CD4-positive, alpha-beta memory T cell (primary cell): ENCODE results near the gene PLCB1. TPM values are rescaled to one million over a fixed set of nuclear protein-coding genes. Genes with fewer than 3 reads are reported as not detected.

Experiments
- CTCF ChIA-PET: fragments of 350-600 bp; sonication (Branson Sonifier 250); formaldehyde crosslinking; loops from one replicate; lab custom pipeline; 2021; ENCODE audit warnings: inconsistent platforms; ENCODE audit not compliant: partially characterized antibody; lab: Charles Lee
- POLR2A ChIA-PET: fragments of 350-600 bp; sonication (Branson Sonifier 250); formaldehyde crosslinking; loops from one replicate; lab custom pipeline; 2021; ENCODE audit not compliant: partially characterized antibody; lab: Charles Lee
- DNase-seq, 5 donors: peaks; one replicate each; pipeline versions ENCODE4 v3.0.0 to v3.0.0-alpha.2; 2020 to 2022; ENCODE audit warnings: mixed read lengths in 1 of 5
- H3K27ac ChIP-seq: one replicate; pipeline ENCODE4 v1.7.0; 2013; ENCODE audit warnings: low read depth, low read length
- H3K27me3 ChIP-seq: 2 replicates; pipeline ENCODE4 v1.7.0; 2013; ENCODE audit warnings: mild to moderate bottlenecking, low read length, moderate library complexity; ENCODE audit not compliant: insufficient read depth
- H3K36me3 ChIP-seq: 2 replicates; pipeline ENCODE4 v1.7.0; 2013; ENCODE audit warnings: mild to moderate bottlenecking, low read length, moderate library complexity; ENCODE audit not compliant: insufficient read depth
- H3K4me1 ChIP-seq: 2 replicates; pipeline ENCODE4 v1.7.0; 2013; ENCODE audit warnings: mild to moderate bottlenecking, low read length, moderate library complexity; ENCODE audit not compliant: insufficient read depth
- H3K4me3 ChIP-seq, 2 donors: one replicate each; pipeline ENCODE4 v1.7.0; 2013; ENCODE audit warnings: low read length in 2 of 2, mild to moderate bottlenecking in 1 of 2
- H3K9me3 ChIP-seq, 2 donors: one replicate each; pipeline ENCODE4 v1.7.0; 2013; ENCODE audit warnings: low read length in 2 of 2, control low read depth in 1 of 2; ENCODE audit not compliant: control insufficient read depth in 1 of 2
- H3K27ac Mint-ChIP-seq, 7 donors: one replicate each; pipeline ENCODE4 v1.8.0; 2020 to 2021; ENCODE audit warnings: mixed read lengths in 7 of 7, mild to moderate bottlenecking in 6 of 7, inconsistent platforms in 3 of 7, moderate library complexity in 3 of 7
- H3K27me3 Mint-ChIP-seq, 2 donors: one replicate each; pipeline ENCODE4 v1.8.0; 2020 to 2021; ENCODE audit warnings: mixed read lengths in 2 of 2
- H3K36me3 Mint-ChIP-seq, 2 donors: one replicate each; pipeline ENCODE4 v1.8.0; 2020 to 2021; ENCODE audit warnings: mixed read lengths in 2 of 2, inconsistent platforms in 1 of 2, mild to moderate bottlenecking in 1 of 2
- H3K4me1 Mint-ChIP-seq, 4 donors: one replicate each; pipeline ENCODE4 v1.8.0; 2020 to 2021; ENCODE audit warnings: mixed read lengths in 4 of 4, mild to moderate bottlenecking in 1 of 4
- H3K4me3 Mint-ChIP-seq, 8 donors: one replicate each; pipeline ENCODE4 v1.8.0; 2020 to 2021; ENCODE audit warnings: mixed read lengths in 8 of 8, mild to moderate bottlenecking in 7 of 8, moderate library complexity in 6 of 8, inconsistent platforms in 3 of 8
- H3K9me3 Mint-ChIP-seq, 8 donors: one replicate each; pipeline ENCODE4 v1.8.0; 2020 to 2021; ENCODE audit warnings: mixed read lengths in 8 of 8, mild to moderate bottlenecking in 5 of 8, inconsistent platforms in 3 of 8, moderate library complexity in 1 of 8
- intact Hi-C: fragments of 100-400 bp; cut with micrococcal nuclease; formaldehyde crosslinking; loops from one replicate; pipeline ENCODE4 v1.15.1; 2023
- polyA plus RNA-seq, 2 donors: library from polyadenylated mRNA; unstranded; fragments of 300-500 nt; fragmentation: Illumina TruSeq; gene quantifications; one replicate each; pipeline ENCODE4 v1.2.3, GENCODE V29; 2021
- total RNA-seq, 2 experiments: library from RNA; stranded (reverse); gene quantifications; one replicate each; pipeline ENCODE4 v1.2.3, GENCODE V29; 2021

PLCB1 gene
- total and polyA plus RNA-seq, 4 experiments from 2014 or later, result 5.5 to 9.6 (median 8.2) TPM

DNA sequence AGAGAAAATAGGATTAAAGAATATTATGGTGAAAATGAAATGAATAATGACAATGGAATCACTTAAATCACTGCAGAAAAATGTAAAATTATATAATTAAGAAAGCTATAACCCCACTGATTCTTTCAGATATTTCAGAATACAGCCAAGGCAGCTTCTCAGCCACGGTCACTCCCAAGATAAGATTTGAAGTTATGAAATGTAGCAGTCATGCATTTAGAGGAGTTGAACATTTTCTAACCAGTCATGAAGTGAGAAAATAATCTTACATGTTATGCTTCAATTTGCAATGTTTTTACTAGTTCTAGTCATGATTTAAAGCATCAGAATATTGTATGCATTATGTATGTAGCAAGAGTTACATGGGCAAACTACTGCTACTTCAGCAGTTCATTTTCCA is 13.3 kb upstream of the PLCB1 start:
- no peak overlapping the region for H3K27ac ChIP-seq
- no peak for DNase-seq
- Mint-ChIP-seq H3K36me3 (no peaks in the 10 kb centered on the region), H3K27me3 (peaks cover 6 to 12% of the 10 kb centered on the region in 2 donors), H3K9me3 (peaks cover 0 to 2% (median 0%) of the 10 kb centered on the region in 8 donors), H3K27ac (no peak overlapping the region), H3K4me1 (no peaks in the 10 kb centered on the region), H3K4me3 (no peak overlapping the region)
- H3K36me3 ChIP-seq, result no peaks in the 10 kb centered on the region
- no peaks in the 10 kb centered on the region for H3K27me3 ChIP-seq
- H3K9me3 ChIP-seq, result no peaks in the 10 kb centered on the region
- H3K4me3 ChIP-seq, result no peak overlapping the region
- intact Hi-C loops, result no loop called here
- POLR2A ChIA-PET, result no interaction called here
- CTCF ChIA-PET, result no interaction called here
- H3K4me1 ChIP-seq, result no peaks in the 10 kb centered on the region

DNA sequence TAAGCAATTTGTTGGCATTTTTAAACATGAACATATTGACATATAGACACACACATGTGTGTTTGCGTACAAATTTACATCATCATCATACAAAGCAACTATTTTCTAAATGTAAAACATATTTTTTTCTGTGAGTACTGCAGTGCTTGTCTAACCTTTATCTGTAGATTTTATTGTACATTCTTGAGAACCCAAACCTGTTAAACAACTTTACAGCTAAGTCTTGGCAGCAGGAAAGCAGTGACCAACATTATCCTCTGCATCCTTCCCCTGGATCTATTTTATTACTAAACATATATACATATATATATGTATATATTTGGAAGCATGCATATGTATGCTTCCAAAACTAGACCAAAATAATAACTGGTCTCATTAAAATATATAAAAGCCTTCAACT is 10.4 kb upstream of the PLCB1 start:
- POLR2A ChIA-PET, result no interaction called here

DNA sequence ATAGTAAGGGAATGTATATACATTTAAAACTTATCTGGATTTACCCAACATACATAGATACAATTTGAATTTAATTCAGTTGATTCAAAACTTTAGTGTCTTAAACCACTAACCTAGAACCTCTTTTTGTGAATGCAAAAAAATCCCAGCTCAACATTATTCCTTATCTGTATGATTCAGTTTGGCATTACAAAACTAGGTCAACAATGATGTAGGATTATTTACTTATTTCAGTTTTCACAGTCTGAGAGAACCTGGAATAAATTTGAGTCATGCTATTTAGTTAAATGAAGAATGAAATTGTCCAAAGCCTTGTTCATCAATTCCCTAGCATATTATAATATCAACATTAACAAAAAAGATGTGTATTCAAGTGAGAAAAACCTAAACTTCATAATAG is 7.4 kb upstream of the PLCB1 start:
- intact Hi-C loops, result no loop called here
- CTCF ChIA-PET, result no interaction called here
- no peaks in the 10 kb centered on the region for H3K36me3 Mint-ChIP-seq

More for the DNA sequence above, 10.4 kb upstream of the PLCB1 start:
- no peak overlapping the region for H3K27ac ChIP-seq
- DNase-seq, result no peak
- Mint-ChIP-seq H3K4me3 (no peak overlapping the region), H3K36me3 (no peaks in the 10 kb centered on the region), H3K4me1 (no peaks in the 10 kb centered on the region), H3K27ac (no peak overlapping the region), H3K9me3 (no peaks in the 10 kb centered on the region), H3K27me3 (peaks cover 8 to 9% of the 10 kb centered on the region in 2 donors)
- H3K9me3 ChIP-seq, result no peaks in the 10 kb centered on the region
- no peaks in the 10 kb centered on the region for H3K27me3 ChIP-seq
- CTCF ChIA-PET, result no interaction called here
- no peaks in the 10 kb centered on the region for H3K4me1 ChIP-seq
- intact Hi-C loops, result no loop called here
- H3K4me3 ChIP-seq, result no peak overlapping the region
- no peaks in the 10 kb centered on the region for H3K36me3 ChIP-seq

DNA sequence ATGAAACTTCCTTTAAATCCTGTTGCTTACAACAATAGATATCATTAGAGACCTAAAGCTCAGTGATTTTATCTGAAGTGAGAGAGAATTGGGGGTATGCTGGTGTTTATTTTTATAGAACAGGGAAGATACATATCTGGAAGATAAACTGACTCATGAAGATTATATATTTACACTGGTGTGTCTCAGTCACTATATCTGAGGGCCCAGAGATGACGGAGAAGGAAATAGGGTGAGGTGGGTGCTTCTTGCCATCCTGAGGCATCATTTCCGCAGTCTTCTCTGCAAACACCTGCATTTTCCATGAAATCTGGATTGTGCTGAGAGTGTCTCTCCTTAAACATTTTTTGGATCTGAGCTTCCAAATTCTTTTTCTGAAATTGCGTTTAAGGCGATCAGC is 5.9 kb upstream of the PLCB1 start:
- intact Hi-C loops, result no loop called here
- Histone ChIP-seq H3K9me3 (no peaks in the 10 kb centered on the region), H3K27ac (no peak overlapping the region), H3K4me3 (no peak overlapping the region), H3K4me1 (no peaks in the 10 kb centered on the region), H3K36me3 (no peaks in the 10 kb centered on the region), H3K27me3 (no peaks in the 10 kb centered on the region)
- no peak overlapping the region for H3K4me3 Mint-ChIP-seq
- ChIA-PET POLR2A (no interaction called here), CTCF (interaction anchor here (1.2 to 1.9 kb wide), 3 partner anchors 11 to 264 kb away, joined by 3 to 5 read pairs (median 5); no protein-coding TSS in a partner anchor)
- H3K36me3 Mint-ChIP-seq, result no peaks in the 10 kb centered on the region
- no peaks in the 10 kb centered on the region for H3K9me3 Mint-ChIP-seq
- DNase-seq, result no peak
- no peaks in the 10 kb centered on the region for H3K4me1 Mint-ChIP-seq
- H3K27ac Mint-ChIP-seq, result no peak overlapping the region
- peaks cover 6 to 16% of the 10 kb centered on the region in 2 donors for H3K27me3 Mint-ChIP-seq

More for the DNA sequence above, 7.4 kb upstream of the PLCB1 start:
- no peak overlapping the region for H3K4me3 Mint-ChIP-seq
- Histone ChIP-seq H3K9me3 (no peaks in the 10 kb centered on the region), H3K4me3 (no peak overlapping the region), H3K27ac (no peak overlapping the region), H3K27me3 (no peaks in the 10 kb centered on the region), H3K36me3 (no peaks in the 10 kb centered on the region), H3K4me1 (no peaks in the 10 kb centered on the region)
- peaks cover 8 to 12% of the 10 kb centered on the region in 2 donors for H3K27me3 Mint-ChIP-seq
- no peak overlapping the region for H3K27ac Mint-ChIP-seq
- no peaks in the 10 kb centered on the region for H3K4me1 Mint-ChIP-seq
- POLR2A ChIA-PET, result no interaction called here
- no peaks in the 10 kb centered on the region for H3K9me3 Mint-ChIP-seq
- no peak for DNase-seq

DNA sequence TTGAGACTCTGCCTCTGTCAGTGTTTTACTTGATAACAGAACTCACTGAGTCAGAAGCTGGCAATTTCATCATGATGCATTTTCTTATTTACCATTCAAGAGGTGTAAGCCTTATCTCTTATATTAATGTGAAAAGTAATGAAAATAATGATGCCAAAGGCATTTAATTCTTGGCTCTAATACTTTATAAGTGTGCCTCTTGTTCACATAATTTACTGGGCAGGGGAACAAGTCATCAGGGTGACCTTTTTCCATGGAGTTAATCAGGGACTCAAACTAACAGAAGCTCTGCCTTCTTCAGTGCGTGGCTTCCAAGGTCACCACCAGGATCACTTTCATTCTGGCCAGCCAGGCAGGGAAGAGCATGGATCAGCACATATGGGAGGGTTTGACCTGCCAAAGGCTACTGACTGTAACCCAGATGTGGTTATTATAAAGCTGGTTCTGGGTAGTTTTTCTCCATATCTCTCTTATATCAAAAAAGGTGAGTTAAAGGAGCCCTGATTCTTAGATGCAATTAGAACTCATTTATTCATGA is 5.2 kb upstream of the PLCB1 start:
- POLR2A ChIA-PET, result no interaction called here
- no peak overlapping the region for H3K4me3 Mint-ChIP-seq
- peaks cover 0 to 6% (median 4%) of the 10 kb centered on the region in 4 donors for H3K4me1 Mint-ChIP-seq
- no peak overlapping the region for H3K27ac Mint-ChIP-seq
- intact Hi-C loops, result no loop called here
- Histone ChIP-seq H3K4me3 (no peak overlapping the region), H3K36me3 (no peaks in the 10 kb centered on the region), H3K9me3 (no peaks in the 10 kb centered on the region), H3K4me1 (no peaks in the 10 kb centered on the region), H3K27ac (no peak overlapping the region), H3K27me3 (no peaks in the 10 kb centered on the region)
- no peak for DNase-seq
- CTCF ChIA-PET, result interaction anchor here (0.6 to 2.0 kb wide), 7 partner anchors 11 to 594 kb away, joined by 3 to 8 read pairs (median 5); no protein-coding TSS in a partner anchor
- peaks cover 6 to 19% of the 10 kb centered on the region in 2 donors for H3K27me3 Mint-ChIP-seq
- no peaks in the 10 kb centered on the region for H3K36me3 Mint-ChIP-seq
- no peaks in the 10 kb centered on the region for H3K9me3 Mint-ChIP-seq

DNA sequence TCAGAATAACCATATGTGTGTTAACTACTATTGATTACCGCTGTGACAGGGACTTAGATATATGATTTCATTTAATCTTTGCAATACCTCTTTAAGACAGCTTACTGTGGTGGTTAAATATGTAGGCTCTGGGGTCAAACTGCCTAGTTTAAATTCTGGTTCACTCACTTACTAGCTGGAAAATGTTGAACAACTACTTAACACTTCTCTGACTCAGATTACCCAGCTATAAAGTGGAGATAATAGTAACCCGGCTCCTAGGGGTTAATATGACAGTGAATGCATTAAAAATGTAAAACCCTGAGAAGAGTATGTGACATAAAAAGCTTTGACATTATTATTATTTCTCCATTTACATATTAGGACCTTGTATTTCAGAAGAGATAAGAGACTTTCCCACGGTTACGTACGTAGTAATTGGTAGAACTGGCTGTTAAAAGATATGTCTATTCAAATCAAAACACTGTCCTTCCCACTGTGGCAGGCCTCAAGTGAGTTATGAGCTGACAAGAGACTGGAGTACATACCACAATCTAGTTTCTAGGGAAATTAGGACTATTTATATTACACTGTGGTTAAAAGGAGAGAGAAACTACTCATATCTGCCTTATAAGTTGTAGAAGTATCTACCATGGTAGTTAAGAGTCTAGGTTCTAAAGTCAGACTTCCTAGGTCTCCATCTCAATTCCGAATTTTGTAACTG is 4.4 kb upstream of the PLCB1 start:
- H3K4me3 Mint-ChIP-seq, result no peak overlapping the region
- Histone ChIP-seq H3K36me3 (no peaks in the 10 kb centered on the region), H3K9me3 (no peaks in the 10 kb centered on the region), H3K27ac (no peak overlapping the region), H3K27me3 (no peaks in the 10 kb centered on the region), H3K4me1 (no peaks in the 10 kb centered on the region), H3K4me3 (no peak overlapping the region)
- intact Hi-C loops, result no loop called here
- H3K27me3 Mint-ChIP-seq, result peaks cover 6 to 20% of the 10 kb centered on the region in 2 donors
- no peak overlapping the region for H3K27ac Mint-ChIP-seq
- ChIA-PET POLR2A (no interaction called here), CTCF (interaction anchor here (0.6 to 2.0 kb wide), 10 partner anchors 12 to 594 kb away, joined by 3 to 8 read pairs (median 4); no protein-coding TSS in a partner anchor)
- H3K36me3 Mint-ChIP-seq, result peaks cover 0 to under 1% of the 10 kb centered on the region in 2 donors
- peaks cover 0 to 7% (median 4%) of the 10 kb centered on the region in 4 donors for H3K4me1 Mint-ChIP-seq
- no peak for DNase-seq
- H3K9me3 Mint-ChIP-seq, result no peaks in the 10 kb centered on the region

DNA sequence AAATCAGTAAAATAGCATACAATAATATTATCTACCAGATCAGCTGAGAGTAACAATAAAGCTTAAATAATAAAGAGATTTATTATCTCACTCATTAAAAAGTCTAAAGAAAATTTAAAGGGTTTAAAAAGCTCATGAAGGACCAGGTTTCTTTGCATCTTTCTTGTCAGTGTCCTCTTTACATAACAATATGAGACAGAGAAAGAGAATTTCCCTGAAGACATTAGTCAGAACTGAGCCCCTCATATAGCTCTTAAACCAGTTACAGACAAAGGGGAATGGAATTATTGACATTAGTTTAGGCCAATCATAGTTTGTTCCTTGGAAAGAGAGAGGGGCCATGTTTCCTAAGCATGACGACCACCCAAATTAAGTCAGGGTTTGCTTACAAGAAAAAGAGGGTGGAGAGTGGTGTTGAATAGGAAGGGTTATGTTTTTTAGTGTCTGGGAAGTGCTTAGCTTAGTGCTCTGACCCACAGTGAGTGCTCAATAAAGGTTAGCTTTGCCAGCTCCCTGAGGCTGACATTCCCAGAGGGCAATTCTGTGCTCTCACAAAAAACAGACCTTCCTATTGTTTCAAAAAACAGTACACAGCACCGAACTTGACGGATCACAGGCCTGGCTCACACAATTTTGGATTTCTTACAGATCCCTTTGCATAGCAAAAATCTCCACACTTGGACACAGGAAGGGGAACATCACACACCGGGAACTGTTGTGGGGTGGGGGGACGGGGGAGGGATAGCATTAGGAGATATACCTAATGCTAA is 3.6 kb upstream of the PLCB1 start:
- intact Hi-C loops, result no loop called here
- ChIA-PET POLR2A (no interaction called here), CTCF (interaction anchor here (1.1 to 2.0 kb wide), 5 partner anchors 114 to 260 kb away, joined by 3 to 8 read pairs (median 4); no protein-coding TSS in a partner anchor)
- Histone ChIP-seq H3K4me3 (no peak overlapping the region), H3K27me3 (no peaks in the 10 kb centered on the region), H3K9me3 (no peaks in the 10 kb centered on the region), H3K4me1 (peaks cover 7% of the 10 kb centered on the region), H3K27ac (no peak overlapping the region), H3K36me3 (no peaks in the 10 kb centered on the region)
- peaks cover 2 to 15% (median 9%) of the 10 kb centered on the region in 4 donors for H3K4me1 Mint-ChIP-seq
- H3K4me3 Mint-ChIP-seq, result no peak overlapping the region
- no peaks in the 10 kb centered on the region for H3K9me3 Mint-ChIP-seq
- H3K27ac Mint-ChIP-seq, result no peak overlapping the region
- H3K36me3 Mint-ChIP-seq, result peaks cover 0 to 3% of the 10 kb centered on the region in 2 donors
- peaks cover 6 to 20% of the 10 kb centered on the region in 2 donors for H3K27me3 Mint-ChIP-seq
- DNase-seq, result no peak
